HG02759 (cell line): ENCODE results near the gene COL20A1.

Experiments
- ATAC-seq: cut with Tn5 transposase; IDR thresholded peaks from one replicate; pipeline ENCODE4 v1.9.1; 2021; ENCODE audit warnings: mild to moderate bottlenecking, moderate library complexity; ENCODE audit not compliant: unreplicated experiment

COL20A1 gene

GRCh38 chr20:63346131-63347080 is 53.4 kb downstream of the COL20A1 start:
- ATAC-seq = no peak

- ATAC-seq = no peak
Observed at GRCh38 chr20:63347081-63347741, 54.2 kb downstream of the COL20A1 start.

GRCh38 chr20:63347950-63348827 is 55.2 kb downstream of the COL20A1 start:
- no peak for ATAC-seq

GRCh38 chr20:63348828-63349515 is 56.0 kb downstream of the COL20A1 start:
- ATAC-seq = no peak

- ATAC-seq = no peak
Observed at GRCh38 chr20:63349516-63349895, 56.5 kb downstream of the COL20A1 start.

- no peak for ATAC-seq
Observed at GRCh38 chr20:63350196-63350595, 57.2 kb downstream of the COL20A1 start.

- ATAC-seq = no peak
Observed at GRCh38 chr20:63350597-63351325, 57.8 kb downstream of the COL20A1 start.

- no peak for ATAC-seq
Observed at GRCh38 chr20:63351326-63351700, 58.3 kb downstream of the COL20A1 start.

- no peak for ATAC-seq
Observed at GRCh38 chr20:63351811-63352591, 59.0 kb downstream of the COL20A1 start.

GRCh38 chr20:63352811-63353221 is 59.8 kb downstream of the COL20A1 start:
- ATAC-seq = no peak

GRCh38 chr20:63354636-63355350 is 61.8 kb downstream of the COL20A1 start:
- ATAC-seq = no peak

- ATAC-seq = no peak
Observed at GRCh38 chr20:63355781-63356295, 62.9 kb downstream of the COL20A1 start.

- ATAC-seq = no peak
Observed at GRCh38 chr20:63356511-63356910, 63.5 kb downstream of the COL20A1 start.

GRCh38 chr20:63356931-63357879 is 64.2 kb downstream of the COL20A1 start:
- ATAC-seq = no peak

- no peak for ATAC-seq
Observed at GRCh38 chr20:63357921-63358905, 65.2 kb downstream of the COL20A1 start.
